GM12878 (cell line): ENCODE results near the gene TMEM11. TPM values are rescaled to one million over a fixed set of nuclear protein-coding genes. Genes with fewer than 3 reads are reported as not detected.

Source experiments
- ATAC-seq: fragments of 200-7000 bp; cut with Tn5 transposase; 3 replicates; pipeline ENCODE4 v1.9.1; 2020; ENCODE audit warnings: mild to moderate bottlenecking, moderate library complexity
- BruUV-seq: library from RNA; stranded (reverse); fragments of 400-500 nt; replicated peaks from 2 replicates; lab custom pipeline; 2021; lab: Mats Ljungman, UMichigan
- CTCF ChIA-PET: fragments of 300-600 bp; sonication (Branson Sonifier 250); formaldehyde crosslinking; extraction: SDS; loops from one replicate; lab custom pipeline; 2021; ENCODE audit warnings: inconsistent platforms; lab: Yijun Ruan, JAX
- POLR2A ChIA-PET: fragments of 350-600 bp; formaldehyde crosslinking; extraction: SDS; loops from one replicate; lab custom pipeline; 2021; ENCODE audit warnings: inconsistent platforms; lab: Charles Lee
- RAD21 ChIA-PET: fragments of 300-600 bp; sonication (Branson Sonifier 250); formaldehyde crosslinking; loops from one replicate; lab custom pipeline; 2023; ENCODE audit warnings: antibody characterized with exemption; ENCODE audit not compliant: unreplicated experiment; lab: Charles Lee
- SMC1A ChIA-PET: fragments of 300-600 bp; sonication (Branson Sonifier 250); formaldehyde crosslinking; loops from one replicate; lab custom pipeline; 2023; ENCODE audit not compliant: unreplicated experiment, uncharacterized antibody; lab: Charles Lee
- DNase-seq: peaks from one replicate; pipeline ENCODE4 v3.0.0-alpha.2; 2011; ENCODE audit warnings: low read depth, low spot score
- FAIRE-seq: peaks from 3 replicates; lab custom pipeline; 2011; peaks lifted over from hg19 to GRCh38; lab: Jason Lieb, UNC
- H2AFZ ChIP-seq: 2 replicates; pipeline ENCODE4 v1.6.0; 2011; ENCODE audit warnings: low read depth, low read length, control low read depth; ENCODE audit not compliant: control insufficient read depth
- H3K27ac ChIP-seq: 2 replicates; pipeline ENCODE4 v1.5.1; 2011; ENCODE audit warnings: control low read depth; ENCODE audit not compliant: control insufficient read depth, insufficient read depth
- H3K27me3 ChIP-seq, 2 experiments: replicated peaks in 1 of 2; 2 replicates each; pipeline versions ENCODE4 v1.6.0 to v1.6.1; 2011; ENCODE audit warnings: low read length in 1 of 2; ENCODE audit not compliant: control insufficient read depth in 2 of 2, insufficient read depth in 2 of 2
- H3K36me3 ChIP-seq, 2 experiments: 2 replicates each; pipeline ENCODE4 v1.5.1; 2011; ENCODE audit warnings: low read length in 1 of 2; ENCODE audit not compliant: control insufficient read depth in 2 of 2, insufficient read depth in 2 of 2
- H3K4me1 ChIP-seq: 2 replicates; pipeline ENCODE4 v1.6.1; 2011; ENCODE audit warnings: mild to moderate bottlenecking, low read length, moderate library complexity, mixed read lengths; ENCODE audit not compliant: control insufficient read depth, insufficient read depth
- H3K4me2 ChIP-seq: 2 replicates; pipeline ENCODE4 v1.6.0; 2011; ENCODE audit warnings: control low read depth; ENCODE audit not compliant: control insufficient read depth, insufficient read depth
- H3K4me3 ChIP-seq: fragments of 200-600 bp; sonication (generic); 2 replicates; pipeline ENCODE4 v1.5.1; 2016
- H3K79me2 ChIP-seq: 2 replicates; pipeline ENCODE4 v1.6.0; 2011; ENCODE audit warnings: low read length; ENCODE audit not compliant: control insufficient read depth, insufficient read depth
- H3K9ac ChIP-seq: 2 replicates; pipeline ENCODE4 v1.8.0; 2011; ENCODE audit warnings: low read length, control low read depth, mixed read lengths; ENCODE audit not compliant: control insufficient read depth, insufficient read depth
- H3K9me3 ChIP-seq: replicated peaks from 3 replicates; pipeline ENCODE4 v1.5.1; 2011; ENCODE audit warnings: mild to moderate bottlenecking, low read length; ENCODE audit not compliant: control insufficient read depth, insufficient read depth
- H4K20me1 ChIP-seq: 2 replicates; pipeline ENCODE4 v1.6.0; 2011; ENCODE audit not compliant: control insufficient read depth, insufficient read depth
- ATF3 ChIP-seq: IDR thresholded peaks from 2 replicates; pipeline ENCODE4 v1.6.1; 2011; ENCODE audit warnings: low read depth, mild to moderate bottlenecking, low read length, moderate library complexity, borderline replicate concordance; ENCODE audit errors: extremely low read depth
- BCLAF1 ChIP-seq: fragments of 450-650 bp; IDR thresholded peaks from 2 replicates; pipeline ENCODE4 v1.6.1; 2017; ENCODE audit warnings: antibody characterized with exemption, mild to moderate bottlenecking, moderate library complexity
- CREM ChIP-seq: IDR thresholded peaks from 2 replicates; pipeline ENCODE4 v1.6.1; 2014; ENCODE audit warnings: antibody characterized with exemption, low read depth
- CUX1 ChIP-seq: IDR thresholded peaks from 2 replicates; pipeline ENCODE4 v1.6.1; 2012; ENCODE audit warnings: improper control_type of control experiment, low read depth, low read length; ENCODE audit not compliant: insufficient replicate concordance
- E2F4 ChIP-seq: IDR thresholded peaks from 2 replicates; pipeline ENCODE4 v1.6.1; 2012; ENCODE audit warnings: low read depth, low read length, improper control_type of control experiment
- MTA2 ChIP-seq: fragments of 450-650 bp; IDR thresholded peaks from 2 replicates; pipeline ENCODE4 v1.6.1; 2016; ENCODE audit warnings: low read depth, mild to moderate bottlenecking, moderate library complexity
- NKRF ChIP-seq: fragments of 450-650 bp; conservative IDR thresholded peaks from 2 replicates; pipeline ENCODE4 v1.6.1; 2017; ENCODE audit warnings: mild to moderate bottlenecking, moderate library complexity
- WGBS: methylation state at CpG from one replicate; pipeline ENCODE4 v1.1.6; 2016; ENCODE audit warnings: low lambda C conversion rate; ENCODE audit not compliant: insufficient replicate concordance, insufficient coverage; ENCODE audit errors: missing lambda C conversion rate; 5-methylcytosine and 5-hydroxymethylcytosine counted together
- in situ Hi-C: fragments of 300-500 bp; cut with MboI; formaldehyde crosslinking; loops from 9 replicates; pipeline ENCODE4 v1.14.3; 2018; ENCODE audit warnings: mixed read lengths
- intact Hi-C: fragments of 100-400 bp; cut with micrococcal nuclease; formaldehyde crosslinking; loops from one replicate; pipeline ENCODE4 v1.14.2; 2022; ENCODE audit not compliant: unreplicated experiment
- polyA plus RNA-seq, 11 experiments: library from polyadenylated mRNA; depleted of rRNA in 4 of 11; unstranded in 6 of 11; stranded (reverse) in 5 of 11; fragments of >200 nt; fragmentation: Nextera tagmentation in 4 of 11; fragmentation: Illumina TruSeq in 1 of 11; extraction: Ambion mirVana in 4 of 11; extraction: Trizol in 1 of 11; gene quantifications; 1 replicate in 1 of 11; 2 replicates in 10 of 11; pipeline versions ENCODE4 v1.2.1 to v1.2.3, GENCODE V29; 2011 to 2016; ENCODE audit warnings: inconsistent platforms in 2 of 11, missing spikeins in 2 of 11, low read depth in 1 of 11
- total RNA-seq, 4 experiments: library from RNA; depleted of rRNA in 3 of 4; stranded (reverse); fragments of >200 nt in 3 of 4; fragmentation: Illumina TruSeq in 1 of 4; extraction: Trizol in 1 of 4; gene quantifications; 2 replicates each; pipeline versions ENCODE4 v1.2.1 to v1.2.3, GENCODE V29; 2013 to 2021

Gene TMEM11
- total and polyA plus RNA-seq, 10 of the 15 experiments (the other 5 are each of a cell fraction or from before 2014, with no cell fraction given), result 14.4 to 63.4 (median 27.2) TPM

- TF ChIP-seq ATF3 (no peak), MTA2 (no peak)
Measured at GRCh38 chr17:21174713-21175112, 39.2 kb downstream of the TMEM11 start (continued).

- no peak overlapping the region for H3K4me2 ChIP-seq
- H4K20me1 ChIP-seq, result no peaks in the 10 kb centered on the region
- intact Hi-C loops (no loop called here), in situ Hi-C loops (no loop called here)
- no peak overlapping the region for H3K27ac ChIP-seq
- H3K4me3 ChIP-seq, result no peak overlapping the region
- peaks cover 14% of the 10 kb centered on the region for H3K4me1 ChIP-seq
- ATAC-seq, result no peak
- no peak for FAIRE-seq
- ChIA-PET POLR2A (no interaction called here), CTCF (interaction anchor here (1.0 to 1.1 kb wide), 2 partner anchors 45 to 55 kb away, joined by 3 read pairs; no protein-coding TSS in a partner anchor), RAD21 (no interaction called here), SMC1A (no interaction called here)
- DNase-seq, result no peak
- H3K9ac ChIP-seq, result no peak overlapping the region
- H3K36me3 ChIP-seq, result peaks cover 4 to 7% of the 10 kb centered on the region in 2 experiments; a peak in 3 of 4 replicates
- BruUV-seq, result no TSS peak
- no peak overlapping the region for H2AFZ ChIP-seq
- no peaks in the 10 kb centered on the region for H3K79me2 ChIP-seq
- WGBS, result 100% methylated on average over 8 of the region's 8 CpGs
- no peaks in the 10 kb centered on the region for H3K9me3 ChIP-seq
- no peaks in the 10 kb centered on the region for H3K27me3 ChIP-seq
- TF ChIP-seq E2F4 (no peak), CUX1 (no peak), NKRF (no peak), CREM (no peak), BCLAF1 (no peak)
Measured at GRCh38 chr17:21174186-21174585, 39.8 kb downstream of the TMEM11 start.
